NCI-H1694 treated with DMSO at 0.1 percent for 48 hours (cell line): ENCODE results near the gene ACOT7.
A peak's percentile ranks its signal among the peaks of the same experiment; 100 is the strongest.
"Not testable (repeated sequence)": the region's sequence is repeated elsewhere in the genome, so short reads cannot be mapped to it uniquely, and the experiment has no call there.

ENCODE experiments used
- DNase-seq: peaks from one replicate; lab custom pipeline; 2025; lab: John Stamatoyannopoulos, UW

The ACOT7 gene

GRCh38 chr1:6393400-6394187, at the start of gene ACOT7:
Gene ACOT7 (minus strand): TSS chr1:6393767. CDS start chr1:6393399, 368 bp downstream.
- peak; percentile 81 for DNase-seq

GRCh38 chr1:6441586-6441985, 48.0 kb upstream of the ACOT7 start:
- no peak for DNase-seq

- no peak for DNase-seq
Measured at GRCh38 chr1:6440198-6441126, 46.9 kb upstream of the ACOT7 start.

- DNase-seq = peak; percentile 63
Measured at GRCh38 chr1:6438047-6438525, 44.5 kb upstream of the ACOT7 start.

GRCh38 chr1:6437012-6437700, 43.6 kb upstream of the ACOT7 start:
- peak; percentile 75 for DNase-seq

GRCh38 chr1:6436277-6436676, 42.7 kb upstream of the ACOT7 start:
- DNase-seq = not testable (repeated sequence)

GRCh38 chr1:6435547-6435946, 42.0 kb upstream of the ACOT7 start:
- no peak for DNase-seq

GRCh38 chr1:6435129-6435528, 41.6 kb upstream of the ACOT7 start:
- DNase-seq = no peak

GRCh38 chr1:6434186-6434585, 40.6 kb upstream of the ACOT7 start:
- DNase-seq = peak; percentile 58

- DNase-seq = not testable (repeated sequence)
Measured at GRCh38 chr1:6431645-6432579, 38.3 kb upstream of the ACOT7 start.

GRCh38 chr1:6429660-6430411, 36.3 kb upstream of the ACOT7 start:
- not testable (repeated sequence) for DNase-seq

- not testable (repeated sequence) for DNase-seq
Measured at GRCh38 chr1:6428453-6428852, 34.9 kb upstream of the ACOT7 start.

- no peak for DNase-seq
Measured at GRCh38 chr1:6427441-6428390, 34.1 kb upstream of the ACOT7 start.

- DNase-seq = no peak
Measured at GRCh38 chr1:6426972-6427350, 33.4 kb upstream of the ACOT7 start.

- DNase-seq = no peak
Measured at GRCh38 chr1:6426277-6426971, 32.9 kb upstream of the ACOT7 start.

GRCh38 chr1:6425658-6426057, 32.1 kb upstream of the ACOT7 start:
- no peak for DNase-seq

- no peak for DNase-seq
Measured at GRCh38 chr1:6424619-6425593, 31.3 kb upstream of the ACOT7 start, which contains the start of gene ESPN. Gene ESPN (plus strand): TSS chr1:6424776. CDS start chr1:6424956, 180 bp downstream.
